PC-9 (cell line): Measurements from ENCODE around the gene PAOX. TPM values are rescaled to one million over a fixed set of nuclear protein-coding genes. Genes with fewer than 3 reads are reported as not detected.
"Not testable (repeated sequence)": the region's sequence is repeated elsewhere in the genome, so short reads cannot be mapped to it uniquely, and the experiment has no call there.

Experiments
- BruUV-seq: library from RNA; stranded (reverse); fragments of 400-500 nt; replicated peaks from 2 replicates; lab custom pipeline; 2021; lab: Mats Ljungman, UMichigan
- CTCF ChIA-PET: fragments of 300-600 bp; sonication (Branson Sonifier 250); formaldehyde crosslinking; loops from one replicate; lab custom pipeline; 2022; ENCODE audit warnings: antibody characterized with exemption; lab: Charles Lee
- POLR2A ChIA-PET: fragments of 300-600 bp; sonication (Branson Sonifier 250); formaldehyde crosslinking; loops from one replicate; lab custom pipeline; 2022; ENCODE audit warnings: antibody characterized with exemption; ENCODE audit not compliant: unreplicated experiment; lab: Charles Lee
- DNase-seq, 2 experiments: peaks; one replicate each; pipeline versions ENCODE4 v3.0.0 to v3.0.0-alpha.2; 2015 to 2022; ENCODE audit warnings: mixed read lengths in 1 of 2
- H2AFZ ChIP-seq: fragments of 200-600 bp; sonication (generic); 2 replicates; pipeline ENCODE4 v1.8.1; 2017; ENCODE audit warnings: antibody characterized with exemption
- H3F3A ChIP-seq: fragments of 200-600 bp; sonication (generic); 2 replicates; pipeline ENCODE4 v1.8.1; 2017; ENCODE audit warnings: antibody characterized with exemption, mild to moderate bottlenecking, low read depth; ENCODE audit not compliant: insufficient read depth
- H3K27ac ChIP-seq: fragments of 200-600 bp; sonication (generic); 2 replicates; pipeline ENCODE4 v1.6.1; 2016; ENCODE audit warnings: mixed run types
- H3K27me3 ChIP-seq: fragments of 200-600 bp; sonication (generic); 2 replicates; pipeline ENCODE4 v1.6.1; 2016; ENCODE audit warnings: low read depth, mixed run types; ENCODE audit not compliant: insufficient read depth
- H3K36me3 ChIP-seq: fragments of 200-600 bp; sonication (generic); 2 replicates; pipeline ENCODE4 v1.6.1; 2016; ENCODE audit warnings: low read depth, mixed run types
- H3K4me1 ChIP-seq: fragments of 200-600 bp; sonication (generic); replicated peaks from 2 replicates; pipeline ENCODE4 v1.6.1; 2016; ENCODE audit warnings: mixed run types; ENCODE audit not compliant: insufficient read depth
- H3K4me2 ChIP-seq: fragments of 200-600 bp; sonication (generic); 2 replicates; pipeline ENCODE4 v1.6.1; 2017; ENCODE audit warnings: mixed run types
- H3K4me3 ChIP-seq: fragments of 200-600 bp; sonication (generic); 2 replicates; pipeline ENCODE4 v1.6.1; 2016; ENCODE audit warnings: mixed run types
- H3K79me2 ChIP-seq: fragments of 200-600 bp; sonication (generic); 2 replicates; pipeline ENCODE4 v1.6.1; 2017; ENCODE audit warnings: low read depth, mixed run types
- H3K9me2 ChIP-seq: fragments of 200-600 bp; sonication (generic); 2 replicates; pipeline ENCODE4 v1.8.1; 2017; ENCODE audit warnings: mild to moderate bottlenecking; ENCODE audit not compliant: insufficient read depth
- H3K9me3 ChIP-seq: fragments of 200-600 bp; sonication (generic); 2 replicates; pipeline ENCODE4 v1.8.1; 2016; ENCODE audit warnings: low read depth; ENCODE audit not compliant: insufficient read depth
- H4K20me1 ChIP-seq: fragments of 200-600 bp; sonication (generic); 2 replicates; pipeline ENCODE4 v1.8.1; 2017; ENCODE audit not compliant: insufficient read depth
- CTCF ChIP-seq: fragments of 200-600 bp; sonication (generic); conservative IDR thresholded peaks from 2 replicates; pipeline ENCODE4 v1.6.1; 2017; ENCODE audit warnings: mixed run types, antibody characterized with exemption, mild to moderate bottlenecking, moderate library complexity
- EZH2 ChIP-seq: fragments of 200-600 bp; sonication (generic); IDR thresholded peaks from 2 replicates; pipeline ENCODE4 v1.8.0; 2017; ENCODE audit warnings: antibody characterized with exemption, low read depth
- intact Hi-C: fragments of 100-400 bp; cut with micrococcal nuclease; formaldehyde crosslinking; loops from one replicate; pipeline ENCODE4 v1.10.0; 2022; ENCODE audit not compliant: unreplicated experiment
- total RNA-seq: library from RNA; stranded (reverse); gene quantifications from 2 replicates; pipeline ENCODE4 v1.2.3, GENCODE V29; 2021

Gene PAOX
- total RNA-seq, 1 experiment from 2014 or later, result 5.7 TPM

DNA sequence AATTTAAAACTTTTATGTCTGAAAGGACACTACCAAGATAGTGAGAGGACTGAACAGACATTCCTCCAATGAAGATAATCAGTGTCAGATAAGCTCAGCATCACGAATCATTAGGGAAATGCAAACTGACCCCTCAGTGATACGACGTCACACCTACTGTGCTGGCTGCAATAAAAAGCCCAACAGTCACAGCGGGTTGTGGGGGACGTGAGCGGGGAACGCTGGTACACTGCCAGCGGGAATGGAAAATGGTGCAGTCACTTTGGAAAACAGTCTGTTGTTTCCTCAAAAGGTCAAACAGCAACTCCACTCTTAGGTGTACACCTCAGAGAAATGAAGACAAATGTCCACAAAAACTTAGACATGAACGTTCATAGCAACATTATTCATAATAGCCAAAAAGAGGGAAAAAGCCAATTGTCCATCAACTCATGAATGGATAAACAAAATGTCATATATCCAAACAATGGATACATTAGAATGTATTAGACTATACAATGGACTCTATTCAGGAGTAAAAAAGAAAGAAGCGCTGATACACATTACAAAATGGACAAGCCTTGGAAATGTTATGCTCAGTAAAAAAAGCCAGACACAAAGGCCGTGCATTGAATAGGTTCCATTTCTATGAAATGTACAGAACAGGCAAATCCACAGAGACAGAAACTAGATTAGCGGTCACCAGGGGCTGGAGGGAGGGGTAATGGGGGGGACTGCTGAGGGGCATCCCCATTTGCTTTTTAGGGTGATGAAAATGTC is 3.5 kb upstream of the PAOX start:
- no peak overlapping the region for H3K27ac ChIP-seq
- no peak overlapping the region for H3K4me3 ChIP-seq
- H2AFZ ChIP-seq, result no peak overlapping the region
- intact Hi-C loops, result loop anchor here (10.0 kb wide), 1 partner anchor 149 kb away; the partner anchor contains the start of gene CYP2E1
- no peak overlapping the region for H3K4me2 ChIP-seq
- no peaks in the 10 kb centered on the region; the same call in 1 of the 2 replicates for H3K4me1 ChIP-seq
- H3K9me2 ChIP-seq, result no peaks in the 10 kb centered on the region
- no peaks in the 10 kb centered on the region for H4K20me1 ChIP-seq
- no peaks in the 10 kb centered on the region for H3K27me3 ChIP-seq
- ChIA-PET POLR2A (no interaction called here), CTCF (no interaction called here)
- H3K36me3 ChIP-seq, result no peaks in the 10 kb centered on the region
- no peak for DNase-seq
- TF ChIP-seq EZH2 (no peak), CTCF (no peak)
- no peaks in the 10 kb centered on the region for H3F3A ChIP-seq
- BruUV-seq, result no TSS peak
- peaks cover 8% of the 10 kb centered on the region; the same call in 1 of the 2 replicates for H3K79me2 ChIP-seq
- H3K9me3 ChIP-seq, result no peaks in the 10 kb centered on the region

DNA sequence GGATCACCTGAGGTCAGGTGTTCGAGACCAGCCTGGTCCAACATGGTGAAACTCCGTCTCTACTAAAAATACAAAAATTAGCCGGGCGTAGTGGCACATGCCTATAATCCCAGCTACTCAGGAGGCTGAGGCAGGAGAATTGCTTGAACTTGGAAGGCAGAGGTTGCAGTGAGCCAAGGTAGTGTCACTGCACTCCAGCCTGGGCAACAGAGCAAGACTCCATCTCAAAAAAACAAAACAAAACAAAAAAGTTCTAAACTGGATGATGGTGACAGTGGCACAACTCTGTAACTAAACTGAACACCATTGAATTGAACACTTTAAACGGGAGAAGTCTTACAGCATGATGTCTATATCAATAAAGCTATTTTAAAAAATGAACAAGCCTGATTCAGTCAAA is 2.9 kb upstream of the PAOX start:
- H4K20me1 ChIP-seq, H3K4me3 ChIP-seq, CTCF ChIA-PET, DNase-seq, H3K4me1 ChIP-seq, H2AFZ ChIP-seq, H3K27ac ChIP-seq, H3K79me2 ChIP-seq, H3K27me3 ChIP-seq, H3F3A ChIP-seq, POLR2A ChIA-PET, H3K36me3 ChIP-seq, H3K4me2 ChIP-seq, H3K9me3 ChIP-seq, H3K9me2 ChIP-seq, BruUV-seq: not testable (repeated sequence)
- intact Hi-C loops, result loop anchor here (10.0 kb wide), 1 partner anchor 149 kb away; the partner anchor contains the start of gene CYP2E1

DNA sequence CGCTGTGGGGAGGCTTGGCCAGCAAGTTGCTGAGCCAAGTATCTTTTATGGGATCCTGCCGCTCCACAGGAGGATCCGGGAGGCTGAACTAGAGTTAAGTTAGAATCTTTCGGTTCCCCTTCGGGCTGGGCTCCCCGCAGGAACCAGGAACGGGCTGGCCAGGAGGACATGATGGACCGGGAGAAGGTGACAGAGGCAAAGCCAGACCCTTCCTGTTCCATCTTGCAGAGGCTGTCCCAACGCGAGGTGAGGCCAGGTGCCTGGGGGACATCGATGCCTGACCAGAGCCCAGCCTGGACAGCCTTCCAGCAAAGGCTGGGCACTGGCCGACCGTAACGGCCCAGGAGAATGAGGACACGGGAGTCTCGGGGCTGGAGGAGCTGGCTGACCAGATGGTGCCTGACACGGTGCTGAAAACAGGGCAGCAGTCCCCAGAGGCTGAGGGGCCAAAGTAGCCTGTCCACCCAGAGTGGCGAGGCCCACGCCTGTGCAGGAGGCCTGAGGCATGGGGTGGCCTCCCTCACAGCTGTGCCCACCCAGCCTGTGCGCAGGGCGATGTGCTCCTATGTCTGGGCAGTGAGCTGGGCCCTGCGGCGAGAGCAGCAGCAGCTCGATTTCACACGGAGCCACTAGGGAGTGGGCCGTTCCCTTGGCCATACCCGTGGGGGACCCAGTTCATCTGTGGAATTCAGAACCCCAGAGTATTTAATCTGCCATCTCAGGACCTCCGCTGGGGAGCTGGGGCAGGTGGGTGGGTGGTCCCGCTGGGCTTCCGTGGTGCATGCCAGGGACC is 1.8 kb upstream of the PAOX start:
- no peak for TF ChIP-seq CTCF
- no peak for TF ChIP-seq EZH2
- 0 out of 2 replicates have a peak, but pooled peaks cover 2% of the 10 kb centered on the region for H3K79me2 ChIP-seq
- H3K4me3 ChIP-seq, result no peak overlapping the region; the same call in 1 of the 2 replicates
- H3K27me3 ChIP-seq, result no peaks in the 10 kb centered on the region
- no peaks in the 10 kb centered on the region for H4K20me1 ChIP-seq
- no peaks in the 10 kb centered on the region; the same call in 1 of the 2 replicates for H3K4me1 ChIP-seq
- no peaks in the 10 kb centered on the region for H3K9me2 ChIP-seq
- H3F3A ChIP-seq, result no peaks in the 10 kb centered on the region
- H3K4me2 ChIP-seq, result peak overlapping the region; percentile 93
- intact Hi-C loops, result loop anchor here (10.0 kb wide), 1 partner anchor 148 kb away; the partner anchor contains the start of gene CYP2E1
- H3K36me3 ChIP-seq, result no peaks in the 10 kb centered on the region
- H2AFZ ChIP-seq, result no peak overlapping the region; the same call in 1 of the 2 replicates
- ChIA-PET POLR2A (no interaction called here), CTCF (no interaction called here)
- no peak for DNase-seq
- no TSS peak for BruUV-seq
- no peaks in the 10 kb centered on the region for H3K9me3 ChIP-seq
- H3K27ac ChIP-seq, result no peak overlapping the region
